ENCODE measurements around the gene RAD23B.

- no peak for TF ChIP-seq CHD2 (IDR thresholded peaks at IDR 0.05; ENCODE audit: low read depth, low read length)
- TF ChIP-seq ZNF138 (CRISPR knock-in tag; IDR thresholded peaks at IDR 0.05; ENCODE audit: low read depth), result no peak
- no peak for TF ChIP-seq ATF7 (IDR thresholded peaks at IDR 0.05)
- TF ChIP-seq ATF7 (CRISPR knock-in tag; IDR thresholded peaks at IDR 0.05), result no peak
- no peak for TF ChIP-seq ZNF205 (CRISPR knock-in tag; IDR thresholded peaks at IDR 0.05)
- no peak for TF ChIP-seq TBX2 (CRISPR knock-in tag; IDR thresholded peaks at IDR 0.05; ENCODE audit: borderline replicate concordance)
- no peak for TF ChIP-seq ZBTB1 (CRISPR knock-in tag; IDR thresholded peaks at IDR 0.05; ENCODE audit: borderline replicate concordance)
These were observed 94.9 kb downstream of the RAD23B start for GRCh38 chr9:107378006-107378405.

Data from HepG2 (cell line).